ENCODE results near the gene SND1.

GRCh38 chr7:127859330-127859729, 207.3 kb downstream of the SND1 start:
- no peak for TF ChIP-seq CTCF (IDR thresholded peaks at IDR 0.05; ENCODE audit: low read length)
- TF ChIP-seq EZH2 (optimal IDR thresholded peaks at IDR 0.05; ENCODE audit: low read depth, low read length) = no peak
- TF ChIP-seq EZH2phosphoT487 (IDR thresholded peaks at IDR 0.05; ENCODE audit: low read length) = no peak

Data from MM.1S (cell line).